Progenitor cell of endocrine pancreas (in vitro differentiated cells): ENCODE data around the gene GNPTAB. TPM values are rescaled to one million over a fixed set of nuclear protein-coding genes. Genes with fewer than 3 reads are reported as not detected.
"Not testable (repeated sequence)": the region's sequence is repeated elsewhere in the genome, so short reads cannot be mapped to it uniquely, and the experiment has no call there.

ENCODE experiments used
- DNase-seq: peaks from one replicate; pipeline ENCODE4 v3.0.0; 2021; ENCODE audit warnings: low spot score; ENCODE audit not compliant: unreplicated experiment
- H3K27ac Mint-ChIP-seq: 2 replicates; pipeline ENCODE4 v1.8.0; 2021; ENCODE audit warnings: mild to moderate bottlenecking, moderate library complexity, mixed read lengths
- H3K27me3 Mint-ChIP-seq: 2 replicates; pipeline ENCODE4 v1.8.0; 2021; ENCODE audit warnings: mixed read lengths
- H3K36me3 Mint-ChIP-seq: 2 replicates; pipeline ENCODE4 v1.8.0; 2022; ENCODE audit warnings: mixed read lengths; ENCODE audit not compliant: insufficient read depth
- H3K4me1 Mint-ChIP-seq: 2 replicates; pipeline ENCODE4 v1.8.0; 2021; ENCODE audit warnings: low read depth, mixed read lengths
- H3K4me3 Mint-ChIP-seq: 2 replicates; pipeline ENCODE4 v1.8.0; 2021; ENCODE audit warnings: low read depth, mild to moderate bottlenecking, moderate library complexity, mixed read lengths
- H3K9me3 Mint-ChIP-seq: 2 replicates; pipeline ENCODE4 v1.8.0; 2021; ENCODE audit warnings: low read depth, mixed read lengths
- CTCF ChIP-seq: fragments of 200-600 bp; sonication (generic); IDR thresholded peaks from one replicate; pipeline ENCODE4 v1.5.0; 2021; ENCODE audit warnings: antibody characterized with exemption, mild to moderate bottlenecking; ENCODE audit not compliant: unreplicated experiment
- total RNA-seq: library from RNA; stranded (reverse); gene quantifications from 2 replicates; pipeline ENCODE4 v1.2.1, GENCODE V29; 2021

Gene GNPTAB
- total RNA-seq, 1 donor from 2014 or later: 23.2 TPM

- no peaks in the 10 kb centered on the region for H3K9me3 Mint-ChIP-seq
- DNase-seq: no peak
- H3K4me3 Mint-ChIP-seq: no peak within 1 kb of the TSS
- no peaks in the 10 kb centered on the region for H3K4me1 Mint-ChIP-seq
- H3K27ac Mint-ChIP-seq: no peak within 1 kb of the TSS
- TF ChIP-seq CTCF: no peak
- no peaks in the 10 kb centered on the region for H3K27me3 Mint-ChIP-seq
- peaks cover 16% of the 10 kb centered on the region for H3K36me3 Mint-ChIP-seq
These were observed 91.7 kb downstream of the GNPTAB start, which contains the start of gene SYCP3 for GRCh38 chr12:101738920-101739665. SYCP3 (minus strand) TSS chr12:101739462; CDS start chr12:101737935, 1,527 bp downstream.

GRCh38 chr12:101737476-101737875, 93.3 kb downstream of the GNPTAB start:
- TF ChIP-seq CTCF: no peak
- Mint-ChIP-seq H3K36me3 (peaks cover 12% of the 10 kb centered on the region), H3K27me3 (no peaks in the 10 kb centered on the region), H3K9me3 (no peaks in the 10 kb centered on the region), H3K4me1 (no peaks in the 10 kb centered on the region), H3K4me3 (no peak overlapping the region), H3K27ac (no peak overlapping the region)
- no peak for DNase-seq

GRCh38 chr12:101734482-101734881, 96.3 kb downstream of the GNPTAB start:
- H3K4me1 Mint-ChIP-seq, DNase-seq, H3K27me3 Mint-ChIP-seq, H3K27ac Mint-ChIP-seq, H3K9me3 Mint-ChIP-seq, H3K4me3 Mint-ChIP-seq: not testable (repeated sequence)
- peaks cover 13% of the 10 kb centered on the region for H3K36me3 Mint-ChIP-seq

- H3K9me3 Mint-ChIP-seq: no peaks in the 10 kb centered on the region
- H3K27me3 Mint-ChIP-seq: no peaks in the 10 kb centered on the region
- peaks cover 7% of the 10 kb centered on the region for H3K36me3 Mint-ChIP-seq
- DNase-seq: no peak
- H3K4me1 Mint-ChIP-seq: no peaks in the 10 kb centered on the region
- H3K27ac Mint-ChIP-seq: no peak overlapping the region
- H3K4me3 Mint-ChIP-seq: no peak overlapping the region
- no peak for TF ChIP-seq CTCF
These were observed 97.6 kb downstream of the GNPTAB start for GRCh38 chr12:101733166-101733565.

- TF ChIP-seq CTCF: no peak
- H3K27me3 Mint-ChIP-seq: no peaks in the 10 kb centered on the region
- H3K4me1 Mint-ChIP-seq: no peaks in the 10 kb centered on the region
- H3K9me3 Mint-ChIP-seq: no peaks in the 10 kb centered on the region
- DNase-seq: no peak
- peaks cover 3% of the 10 kb centered on the region for H3K36me3 Mint-ChIP-seq
- no peak overlapping the region for H3K27ac Mint-ChIP-seq
- H3K4me3 Mint-ChIP-seq: no peak overlapping the region
These were observed 98.4 kb downstream of the GNPTAB start for GRCh38 chr12:101732318-101732717.

GRCh38 chr12:101729842-101730241, 100.9 kb downstream of the GNPTAB start:
- H3K27ac Mint-ChIP-seq: no peak overlapping the region
- no peak for TF ChIP-seq CTCF
- H3K27me3 Mint-ChIP-seq: no peaks in the 10 kb centered on the region
- peaks cover 4% of the 10 kb centered on the region for H3K36me3 Mint-ChIP-seq
- no peaks in the 10 kb centered on the region for H3K9me3 Mint-ChIP-seq
- DNase-seq: no peak
- H3K4me1 Mint-ChIP-seq: no peaks in the 10 kb centered on the region
- no peak overlapping the region for H3K4me3 Mint-ChIP-seq
